Measurements from ENCODE around the gene SANBR.

SANBR gene

DNA sequence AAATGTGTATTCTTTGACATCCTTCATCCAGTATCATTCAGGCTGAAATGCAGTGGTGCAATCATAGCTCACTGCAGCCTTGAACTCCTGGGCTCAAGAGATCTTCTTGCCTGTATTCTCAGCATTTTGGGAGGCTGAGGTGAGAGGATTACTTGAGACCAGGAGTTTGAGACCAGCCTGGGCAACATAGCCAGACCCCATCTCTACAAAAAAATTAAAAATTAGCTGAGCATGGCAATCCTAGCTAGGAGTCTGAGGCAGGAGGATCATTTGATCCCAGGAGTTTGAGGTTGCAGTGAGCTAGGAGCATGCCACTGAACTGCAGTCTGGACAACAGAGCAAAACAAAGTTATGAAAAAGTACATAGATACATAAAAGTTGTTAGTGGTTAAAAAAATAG, 24.1 kb downstream of the SANBR start:
- H3K9me3 ChIP-seq (ENCODE audit: control insufficient read depth, insufficient read depth, low read length), result no peaks in the 10 kb centered on the region
- H4K20me1 ChIP-seq (ENCODE audit: control insufficient read depth, insufficient read depth, low read depth, low read length), result no peaks in the 10 kb centered on the region
- no peaks in the 10 kb centered on the region for H3K9me2 ChIP-seq (replicated peaks; ENCODE audit: control insufficient read depth, low read length)
- no peaks in the 10 kb centered on the region for H3F3A ChIP-seq (ENCODE audit: control insufficient read depth, insufficient read depth)
- no peak overlapping the region for H3K27ac ChIP-seq (ENCODE audit: low read depth, low read length)
- no peak overlapping the region for H3K4me3 ChIP-seq (ENCODE audit: low read length)
- H3K27me3 ChIP-seq (ENCODE audit: control insufficient read depth, low read length), result no peaks in the 10 kb centered on the region
- no peak overlapping the region for H3K4me2 ChIP-seq (ENCODE audit: low read length)
- H3K36me3 ChIP-seq (ENCODE audit: control insufficient read depth, low read length), result no peaks in the 10 kb centered on the region
- H3K79me2 ChIP-seq (ENCODE audit: control insufficient read depth, low read length), result no peaks in the 10 kb centered on the region
- H3K4me1 ChIP-seq (ENCODE audit: control insufficient read depth, low read length), result no peaks in the 10 kb centered on the region
- TF ChIP-seq, protein P1, sequence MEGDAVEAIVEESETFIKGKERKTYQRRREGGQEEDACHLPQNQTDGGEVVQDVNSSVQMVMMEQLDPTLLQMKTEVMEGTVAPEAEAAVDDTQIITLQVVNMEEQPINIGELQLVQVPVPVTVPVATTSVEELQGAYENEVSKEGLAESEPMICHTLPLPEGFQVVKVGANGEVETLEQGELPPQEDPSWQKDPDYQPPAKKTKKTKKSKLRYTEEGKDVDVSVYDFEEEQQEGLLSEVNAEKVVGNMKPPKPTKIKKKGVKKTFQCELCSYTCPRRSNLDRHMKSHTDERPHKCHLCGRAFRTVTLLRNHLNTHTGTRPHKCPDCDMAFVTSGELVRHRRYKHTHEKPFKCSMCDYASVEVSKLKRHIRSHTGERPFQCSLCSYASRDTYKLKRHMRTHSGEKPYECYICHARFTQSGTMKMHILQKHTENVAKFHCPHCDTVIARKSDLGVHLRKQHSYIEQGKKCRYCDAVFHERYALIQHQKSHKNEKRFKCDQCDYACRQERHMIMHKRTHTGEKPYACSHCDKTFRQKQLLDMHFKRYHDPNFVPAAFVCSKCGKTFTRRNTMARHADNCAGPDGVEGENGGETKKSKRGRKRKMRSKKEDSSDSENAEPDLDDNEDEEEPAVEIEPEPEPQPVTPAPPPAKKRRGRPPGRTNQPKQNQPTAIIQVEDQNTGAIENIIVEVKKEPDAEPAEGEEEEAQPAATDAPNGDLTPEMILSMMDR (IDR thresholded peaks at IDR 0.05; ENCODE audit: low read depth, low read length, poor library complexity, severe bottlenecking), result no peak
- no peak for TF ChIP-seq EZH2phosphoT487 (IDR thresholded peaks at IDR 0.05; ENCODE audit: borderline replicate concordance, low read length)

DNA sequence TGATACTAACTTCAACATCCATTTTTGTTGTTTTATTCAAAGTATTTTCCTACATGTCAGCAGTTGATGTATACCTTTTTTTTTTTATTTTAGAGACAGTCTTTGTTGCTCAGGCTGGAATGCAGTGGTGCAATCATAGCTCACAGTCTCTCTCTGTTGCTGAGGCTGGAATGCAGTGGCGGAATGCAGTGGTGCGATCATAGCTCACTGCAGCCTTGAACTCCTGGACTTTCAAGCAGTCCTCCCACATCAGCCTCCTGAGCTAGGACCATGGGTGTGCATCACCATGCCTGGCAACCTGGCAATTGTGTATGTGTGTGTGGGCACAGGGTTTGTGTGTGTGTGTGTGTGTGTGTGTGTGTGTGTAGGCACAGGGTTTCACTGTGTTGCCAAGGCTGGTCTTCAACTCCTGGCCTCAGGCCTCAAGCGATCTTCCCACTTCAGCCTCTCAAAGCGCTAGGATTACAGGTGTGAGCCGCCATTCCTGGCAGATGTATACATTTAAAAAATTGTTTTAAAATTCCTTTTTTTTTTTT, 24.8 kb downstream of the SANBR start:
- H3K79me2 ChIP-seq (ENCODE audit: control insufficient read depth, low read length), result no peaks in the 10 kb centered on the region
- H3K4me2 ChIP-seq (ENCODE audit: low read length), result no peak overlapping the region
- H3K4me1 ChIP-seq (ENCODE audit: control insufficient read depth, low read length), result no peaks in the 10 kb centered on the region
- TF ChIP-seq, protein P1 (IDR thresholded peaks at IDR 0.05; ENCODE audit: low read depth, low read length, poor library complexity, severe bottlenecking), result no peak
- TF ChIP-seq EZH2phosphoT487 (IDR thresholded peaks at IDR 0.05; ENCODE audit: borderline replicate concordance, low read length), result no peak
- H3F3A ChIP-seq (ENCODE audit: control insufficient read depth, insufficient read depth), result no peaks in the 10 kb centered on the region
- H3K36me3 ChIP-seq (ENCODE audit: control insufficient read depth, low read length), result no peaks in the 10 kb centered on the region
- H3K27me3 ChIP-seq (ENCODE audit: control insufficient read depth, low read length), result no peaks in the 10 kb centered on the region
- no peak overlapping the region for H3K4me3 ChIP-seq (ENCODE audit: low read length)
- no peaks in the 10 kb centered on the region for H3K9me3 ChIP-seq (ENCODE audit: control insufficient read depth, insufficient read depth, low read length)
- no peaks in the 10 kb centered on the region for H4K20me1 ChIP-seq (ENCODE audit: control insufficient read depth, insufficient read depth, low read depth, low read length)
- no peaks in the 10 kb centered on the region for H3K9me2 ChIP-seq (replicated peaks; ENCODE audit: control insufficient read depth, low read length)
- no peak overlapping the region for H3K27ac ChIP-seq (ENCODE audit: low read depth, low read length)

DNA sequence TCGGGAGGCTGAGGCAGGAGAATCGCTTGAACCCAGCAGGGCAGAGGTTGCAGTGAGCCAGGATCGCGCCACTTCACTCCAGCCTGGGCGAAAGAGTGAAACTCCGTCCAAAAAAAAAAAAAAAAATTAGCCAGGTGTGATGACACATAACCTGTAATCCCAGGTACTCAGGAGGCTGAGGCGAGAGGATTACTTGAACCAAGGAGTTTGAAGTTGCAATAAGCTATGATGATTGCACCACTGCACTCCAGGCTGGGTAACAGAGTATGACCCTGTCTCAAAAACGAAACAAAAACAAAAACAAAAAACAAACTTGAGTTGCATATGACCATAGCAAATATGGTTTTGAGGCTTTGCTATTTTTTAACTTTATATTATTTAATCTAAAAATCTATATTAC, 25.8 kb downstream of the SANBR start:
- H3K27me3 ChIP-seq (ENCODE audit: control insufficient read depth, low read length), result no peaks in the 10 kb centered on the region
- H3K9me3 ChIP-seq (ENCODE audit: control insufficient read depth, insufficient read depth, low read length), result no peaks in the 10 kb centered on the region
- no peak overlapping the region for H3K27ac ChIP-seq (ENCODE audit: low read depth, low read length)
- no peak overlapping the region for H3K4me3 ChIP-seq (ENCODE audit: low read length)
- no peaks in the 10 kb centered on the region for H3K79me2 ChIP-seq (ENCODE audit: control insufficient read depth, low read length)
- H3K4me2 ChIP-seq (ENCODE audit: low read length), result no peak overlapping the region
- H4K20me1 ChIP-seq (ENCODE audit: control insufficient read depth, insufficient read depth, low read depth, low read length), result no peaks in the 10 kb centered on the region
- H3F3A ChIP-seq (ENCODE audit: control insufficient read depth, insufficient read depth), result no peaks in the 10 kb centered on the region
- H3K9me2 ChIP-seq (replicated peaks; ENCODE audit: control insufficient read depth, low read length), result no peaks in the 10 kb centered on the region
- no peaks in the 10 kb centered on the region for H3K36me3 ChIP-seq (ENCODE audit: control insufficient read depth, low read length)
- H3K4me1 ChIP-seq (ENCODE audit: control insufficient read depth, low read length), result no peaks in the 10 kb centered on the region
- TF ChIP-seq, protein P1 (IDR thresholded peaks at IDR 0.05; ENCODE audit: low read depth, low read length, poor library complexity, severe bottlenecking), result no peak
- TF ChIP-seq EZH2phosphoT487 (IDR thresholded peaks at IDR 0.05; ENCODE audit: borderline replicate concordance, low read length), result no peak
